ENCODE measurements around the gene SLC12A9. TPM values are rescaled to one million over a fixed set of nuclear protein-coding genes. Genes with fewer than 3 reads are reported as not detected.

SLC12A9 gene
- total RNA-seq, 2 donors from 2014 or later: 20.0 to 25.2 TPM

- Histone ChIP-seq H3K4me1 (ENCODE audit: control insufficient read depth in 1 of 2, low read depth in 2 of 2) (peaks cover 7 to 25% of the 10 kb centered on the region in 2 donors), H3K4me3 (peak overlapping the region; percentile 62), H3K27me3 (replicated peaks; ENCODE audit: insufficient read depth) (peaks cover 8% of the 10 kb centered on the region), H3K9me3 (no peaks in the 10 kb centered on the region), H3K36me3 (no peaks in the 10 kb centered on the region), H3K27ac (no peak overlapping the region)
- peak; percentile 77 for TF ChIP-seq CTCF (IDR thresholded peaks at IDR 0.05)
- ATAC-seq (ENCODE audit: insufficient number of reproducible peaks, low FRiP score, low read depth) (no peak), DNase-seq (ENCODE audit: low spot score) (no peak)
Observed at GRCh38 chr7:100896732-100897608, 44.5 kb downstream of the SLC12A9 start.

GRCh38 chr7:100897772-100898454 is 45.4 kb downstream of the SLC12A9 start:
- no peak overlapping the region for H3K27ac ChIP-seq
- no peaks in the 10 kb centered on the region for H3K9me3 ChIP-seq
- no peak for ATAC-seq (ENCODE audit: insufficient number of reproducible peaks, low FRiP score, low read depth)
- H3K27me3 ChIP-seq (replicated peaks; ENCODE audit: insufficient read depth): peaks cover 8% of the 10 kb centered on the region
- H3K4me3 ChIP-seq: no peak overlapping the region
- no peak for TF ChIP-seq CTCF (IDR thresholded peaks at IDR 0.05)
- no peaks in the 10 kb centered on the region for H3K36me3 ChIP-seq
- peaks cover 7 to 25% of the 10 kb centered on the region in 2 donors for H3K4me1 ChIP-seq (ENCODE audit: control insufficient read depth in 1 of 2, low read depth in 2 of 2)
- no peak for DNase-seq (ENCODE audit: low spot score)

- H3K36me3 ChIP-seq: no peaks in the 10 kb centered on the region
- peaks cover 7 to 25% of the 10 kb centered on the region in 2 donors for H3K4me1 ChIP-seq (ENCODE audit: control insufficient read depth in 1 of 2, low read depth in 2 of 2)
- ATAC-seq (ENCODE audit: insufficient number of reproducible peaks, low FRiP score, low read depth) (no peak), DNase-seq (ENCODE audit: low spot score) (no peak)
- H3K27ac ChIP-seq: no peak overlapping the region
- H3K9me3 ChIP-seq: no peaks in the 10 kb centered on the region
- no peak for TF ChIP-seq CTCF (IDR thresholded peaks at IDR 0.05)
- no peak overlapping the region for H3K4me3 ChIP-seq
- H3K27me3 ChIP-seq (replicated peaks; ENCODE audit: insufficient read depth): peaks cover 8% of the 10 kb centered on the region
Observed at GRCh38 chr7:100899432-100899831, 46.9 kb downstream of the SLC12A9 start.

GRCh38 chr7:100900978-100901377 is 48.5 kb downstream of the SLC12A9 start:
- Histone ChIP-seq H3K27me3 (replicated peaks; ENCODE audit: insufficient read depth) (peaks cover 7% of the 10 kb centered on the region), H3K4me3 (no peak overlapping the region), H3K36me3 (no peaks in the 10 kb centered on the region), H3K9me3 (no peaks in the 10 kb centered on the region), H3K4me1 (ENCODE audit: control insufficient read depth in 1 of 2, low read depth in 2 of 2) (peaks cover 0 to 14% of the 10 kb centered on the region in 2 donors), H3K27ac (no peak overlapping the region)
- no peak for TF ChIP-seq CTCF (IDR thresholded peaks at IDR 0.05)
- ATAC-seq (ENCODE audit: insufficient number of reproducible peaks, low FRiP score, low read depth) (no peak), DNase-seq (ENCODE audit: low spot score) (no peak)

- ATAC-seq (ENCODE audit: insufficient number of reproducible peaks, low FRiP score, low read depth) (no peak), DNase-seq (ENCODE audit: low spot score) (no peak)
- H3K4me3 ChIP-seq: no peak overlapping the region
- H3K36me3 ChIP-seq: no peaks in the 10 kb centered on the region
- H3K27me3 ChIP-seq (replicated peaks; ENCODE audit: insufficient read depth): no peaks in the 10 kb centered on the region
- TF ChIP-seq CTCF (IDR thresholded peaks at IDR 0.05): no peak
- no peaks in the 10 kb centered on the region for H3K9me3 ChIP-seq
- H3K4me1 ChIP-seq (ENCODE audit: control insufficient read depth in 1 of 2, low read depth in 2 of 2): peaks cover 0 to 5% of the 10 kb centered on the region in 2 donors
- no peak overlapping the region for H3K27ac ChIP-seq
Observed at GRCh38 chr7:100901921-100902332, 49.4 kb downstream of the SLC12A9 start.

All from thoracic aorta (tissue), 2 donors.